GM23338 (cell line): ENCODE data around the gene CHRNB4. TPM values are rescaled to one million over a fixed set of nuclear protein-coding genes. Genes with fewer than 3 reads are reported as not detected.
"Not testable (repeated sequence)": the region's sequence is repeated elsewhere in the genome, so short reads cannot be mapped to it uniquely, and the experiment has no call there.

Experiments used
- ATAC-seq: fragments of 200-7000 bp; cut with Tn5 transposase; 3 replicates; pipeline ENCODE4 v1.9.1; 2020
- DNase-seq: peaks from one replicate; pipeline ENCODE4 v3.0.0-alpha.2; 2015; ENCODE audit warnings: low spot score
- H2AFZ ChIP-seq: fragments of 200-600 bp; sonication (generic); 2 replicates; pipeline ENCODE4 v1.8.0; 2016; ENCODE audit warnings: antibody characterized with exemption, mild to moderate bottlenecking, moderate library complexity
- H3F3A ChIP-seq: fragments of 200-600 bp; sonication (generic); replicated peaks from 2 replicates; pipeline ENCODE4 v1.8.0; 2017; ENCODE audit warnings: antibody characterized with exemption, mixed run types, low read depth
- H3K27ac ChIP-seq: fragments of 200-600 bp; sonication (generic); 2 replicates; pipeline ENCODE4 v1.6.1; 2016; ENCODE audit warnings: low read depth
- H3K27me3 ChIP-seq: fragments of 200-600 bp; sonication (generic); 2 replicates; pipeline ENCODE4 v1.8.0; 2016; ENCODE audit warnings: mild to moderate bottlenecking, mixed run types, moderate library complexity; ENCODE audit not compliant: insufficient read depth
- H3K36me3 ChIP-seq: fragments of 200-600 bp; sonication (generic); 2 replicates; pipeline ENCODE4 v1.8.0; 2016; ENCODE audit warnings: mild to moderate bottlenecking; ENCODE audit not compliant: insufficient read depth
- H3K4me1 ChIP-seq: fragments of 200-600 bp; sonication (generic); 2 replicates; pipeline ENCODE4 v1.8.0; 2016; ENCODE audit warnings: mild to moderate bottlenecking, moderate library complexity; ENCODE audit not compliant: insufficient read depth
- H3K4me2 ChIP-seq: fragments of 200-600 bp; sonication (generic); 2 replicates; pipeline ENCODE4 v1.7.1; 2017; ENCODE audit warnings: mixed run types
- H3K4me3 ChIP-seq: fragments of 200-600 bp; sonication (generic); 2 replicates; pipeline ENCODE4 v1.6.1; 2016; ENCODE audit warnings: mixed run types
- H3K79me2 ChIP-seq: fragments of 200-600 bp; sonication (generic); replicated peaks from 2 replicates; pipeline ENCODE4 v1.8.0; 2017; ENCODE audit warnings: mild to moderate bottlenecking; ENCODE audit not compliant: insufficient read depth
- H3K9me2 ChIP-seq: fragments of 200-600 bp; sonication (generic); 2 replicates; pipeline ENCODE4 v1.8.0; 2017; ENCODE audit not compliant: insufficient read depth
- H4K20me1 ChIP-seq: fragments of 200-600 bp; sonication (generic); replicated peaks from 2 replicates; pipeline ENCODE4 v1.8.0; 2017; ENCODE audit warnings: mild to moderate bottlenecking; ENCODE audit not compliant: insufficient read depth
- H3K27ac Mint-ChIP-seq: 2 replicates; pipeline ENCODE4 v1.8.0; 2020; ENCODE audit warnings: inconsistent platforms, mild to moderate bottlenecking, moderate library complexity, mixed read lengths
- H3K27me3 Mint-ChIP-seq: 3 replicates; pipeline ENCODE4 v1.8.0; 2022; ENCODE audit warnings: low read depth, mild to moderate bottlenecking, moderate library complexity, mixed read lengths, inconsistent platforms; ENCODE audit not compliant: insufficient read depth, poor library complexity
- H3K36me3 Mint-ChIP-seq: 3 replicates; pipeline ENCODE4 v1.8.0; 2021; ENCODE audit warnings: low read depth, mild to moderate bottlenecking, inconsistent platforms, moderate library complexity, mixed read lengths
- H3K4me1 Mint-ChIP-seq: 3 replicates; pipeline ENCODE4 v1.8.0; 2020; ENCODE audit warnings: mild to moderate bottlenecking, inconsistent platforms, mixed read lengths
- H3K4me3 Mint-ChIP-seq: 3 replicates; pipeline ENCODE4 v1.8.0; 2021; ENCODE audit warnings: moderate library complexity, mild to moderate bottlenecking, inconsistent platforms, mixed read lengths
- H3K9me3 Mint-ChIP-seq: 3 replicates; pipeline ENCODE4 v1.8.0; 2020; ENCODE audit warnings: moderate library complexity, mild to moderate bottlenecking, inconsistent platforms, mixed read lengths
- CREB1 ChIP-seq: fragments of 250-450 bp; sonication (Bioruptor Pico); IDR thresholded peaks from 2 replicates; pipeline ENCODE4 v1.5.0; 2020; ENCODE audit warnings: low read depth, mild to moderate bottlenecking, moderate library complexity
- CTCF ChIP-seq, 2 experiments: fragments of 200-600 bp in 1 of 2; sonication (generic) in 1 of 2; conservative IDR thresholded peaks; 2 replicates each; pipeline versions ENCODE4 v1.5.1 to v1.6.1; 2016 to 2017; ENCODE audit warnings: antibody characterized with exemption in 2 of 2, low read depth in 2 of 2, mild to moderate bottlenecking in 2 of 2, moderate library complexity in 1 of 2
- ETS1 ChIP-seq: IDR thresholded peaks from 2 replicates; pipeline ENCODE4 v1.6.1; 2016; ENCODE audit warnings: antibody characterized with exemption
- EZH2 ChIP-seq: fragments of 200-600 bp; sonication (generic); IDR thresholded peaks from one replicate; pipeline ENCODE4 v1.8.0; 2017; ENCODE audit warnings: antibody characterized with exemption, mild to moderate bottlenecking, low read depth; ENCODE audit not compliant: unreplicated experiment
- EZH2phosphoT487 ChIP-seq: fragments of 200-600 bp; sonication (generic); IDR thresholded peaks from one replicate; pipeline ENCODE4 v1.8.1; 2018; ENCODE audit warnings: antibody characterized with exemption; ENCODE audit not compliant: unreplicated experiment
- JUNB ChIP-seq: IDR thresholded peaks from one replicate; pipeline ENCODE4 v1.6.1; 2016; ENCODE audit warnings: antibody characterized with exemption; ENCODE audit not compliant: unreplicated experiment
- NANOG ChIP-seq: IDR thresholded peaks from 2 replicates; pipeline ENCODE4 v1.6.1; 2016; ENCODE audit warnings: antibody characterized with exemption, borderline replicate concordance
- POLR2AphosphoS5 ChIP-seq: IDR thresholded peaks from 2 replicates; pipeline ENCODE4 v1.6.1; 2016; ENCODE audit warnings: antibody characterized with exemption, low read depth
- ZNF114 ChIP-seq: fragments of 250-450 bp; sonication (Bioruptor Pico); IDR thresholded peaks from 2 replicates; pipeline ENCODE4 v1.5.0; 2020; ENCODE audit warnings: mild to moderate bottlenecking, moderate library complexity
- ZNF331 ChIP-seq: fragments of 250-450 bp; sonication (Bioruptor Pico); IDR thresholded peaks from 2 replicates; pipeline ENCODE4 v1.5.0; 2020; ENCODE audit warnings: low read depth, mild to moderate bottlenecking, moderate library complexity
- ZNF462 ChIP-seq: fragments of 250-450 bp; sonication (Bioruptor Pico); IDR thresholded peaks from 2 replicates; pipeline ENCODE4 v1.5.0; 2020; ENCODE audit warnings: mild to moderate bottlenecking, moderate library complexity
- polyA plus RNA-seq: library from polyadenylated mRNA; unstranded; fragments of >200 nt; fragmentation: Nextera tagmentation; extraction: Ambion mirVana; gene quantifications from 2 replicates; pipeline ENCODE4 v1.2.1, GENCODE V29; 2016
- total RNA-seq: library from RNA; depleted of rRNA; stranded (reverse); fragments of >200 nt; shearing (Covaris generic); gene quantifications from 2 replicates; pipeline ENCODE4 v1.2.3, GENCODE V29; 2014

CHRNB4 gene
- total and polyA plus RNA-seq, 2 experiments from 2014 or later: 1.4 to 1.6 TPM

- peaks cover 12% of the 10 kb centered on the region for H3K27me3 Mint-ChIP-seq
- not testable (repeated sequence) for H3K36me3 ChIP-seq, H3K79me2 ChIP-seq, H3K4me3 ChIP-seq, H3K27ac Mint-ChIP-seq, H3F3A ChIP-seq, H3K4me2 ChIP-seq, H3K4me3 Mint-ChIP-seq, H3K27ac ChIP-seq, H3K9me2 ChIP-seq, H3K27me3 ChIP-seq, H2AFZ ChIP-seq, H4K20me1 ChIP-seq, H3K4me1 Mint-ChIP-seq, H3K4me1 ChIP-seq, ATAC-seq, DNase-seq
- peaks cover 43% of the 10 kb centered on the region for H3K36me3 Mint-ChIP-seq
- peaks cover 62% of the 10 kb centered on the region for H3K9me3 Mint-ChIP-seq
These were observed 31.5 kb downstream of the CHRNB4 start for GRCh38 chr15:78609551-78609950.

GRCh38 chr15:78605680-78606079 lies 35.3 kb downstream of the CHRNB4 start:
- Mint-ChIP-seq H3K27me3 (peaks cover 12% of the 10 kb centered on the region), H3K4me3 (no peak overlapping the region), H3K9me3 (peaks cover 69% of the 10 kb centered on the region), H3K36me3 (peaks cover 73% of the 10 kb centered on the region), H3K27ac (no peak overlapping the region), H3K4me1 (no peaks in the 10 kb centered on the region)
- ATAC-seq (no peak), DNase-seq (no peak)
- H3K27me3 ChIP-seq: no peaks in the 10 kb centered on the region
- no peak overlapping the region for H3K4me3 ChIP-seq
- H3K79me2 ChIP-seq: no peaks in the 10 kb centered on the region
- no peaks in the 10 kb centered on the region for H3K36me3 ChIP-seq
- no peaks in the 10 kb centered on the region for H3F3A ChIP-seq
- H3K4me2 ChIP-seq: no peak overlapping the region
- no peaks in the 10 kb centered on the region for H4K20me1 ChIP-seq
- no peaks in the 10 kb centered on the region for H3K9me2 ChIP-seq
- no peaks in the 10 kb centered on the region for H3K4me1 ChIP-seq
- no peak overlapping the region for H3K27ac ChIP-seq
- H2AFZ ChIP-seq: no peak overlapping the region
- no peak for TF ChIP-seq ZNF114 (CRISPR knock-in tag)
- no peak for TF ChIP-seq EZH2phosphoT487
- TF ChIP-seq NANOG: no peak
- no peak for TF ChIP-seq EZH2
- no peak for TF ChIP-seq POLR2AphosphoS5
- no peak for TF ChIP-seq CREB1 (CRISPR knock-in tag)
- no peak for TF ChIP-seq ZNF331 (CRISPR knock-in tag)
- TF ChIP-seq JUNB: no peak
- no peak for TF ChIP-seq ZNF462 (CRISPR knock-in tag)
- TF ChIP-seq CTCF (conservative IDR thresholded peaks at IDR 0.05; ENCODE audit: low read depth in 2 of 2): no peak
- TF ChIP-seq ETS1: no peak
